GM18858 (cell line): ENCODE data around the gene BCL11A.

Experiments used
- ATAC-seq: cut with Tn5 transposase; IDR thresholded peaks from one replicate; pipeline ENCODE4 v1.9.1; 2021; ENCODE audit not compliant: unreplicated experiment

BCL11A gene

GRCh38 chr2:60488291-60488690 is 65.2 kb downstream of the BCL11A start:
- ATAC-seq, result peak; percentile 65

- ATAC-seq, result no peak
Observed at GRCh38 chr2:60487174-60487573, 66.3 kb downstream of the BCL11A start.

GRCh38 chr2:60486551-60486950 is 66.9 kb downstream of the BCL11A start:
- no peak for ATAC-seq

GRCh38 chr2:60486067-60486466 is 67.4 kb downstream of the BCL11A start:
- no peak for ATAC-seq

- ATAC-seq, result no peak
Observed at GRCh38 chr2:60485550-60485949, 67.9 kb downstream of the BCL11A start.

GRCh38 chr2:60485055-60485454 is 68.4 kb downstream of the BCL11A start:
- ATAC-seq, result no peak

- ATAC-seq, result peak; percentile 34
Observed at GRCh38 chr2:60484133-60484645, 69.3 kb downstream of the BCL11A start.

- ATAC-seq, result no peak
Observed at GRCh38 chr2:60483401-60483800, 70.1 kb downstream of the BCL11A start.

- ATAC-seq, result no peak
Observed at GRCh38 chr2:60482222-60482621, 71.2 kb downstream of the BCL11A start.

GRCh38 chr2:60481257-60481656 is 72.2 kb downstream of the BCL11A start:
- ATAC-seq, result no peak

- ATAC-seq, result no peak
Observed at GRCh38 chr2:60480089-60480773, 73.2 kb downstream of the BCL11A start.

GRCh38 chr2:60479226-60480088 is 74.0 kb downstream of the BCL11A start:
- ATAC-seq, result no peak

GRCh38 chr2:60478660-60479059 is 74.8 kb downstream of the BCL11A start:
- no peak for ATAC-seq

- no peak for ATAC-seq
Observed at GRCh38 chr2:60476206-60476954, 77.1 kb downstream of the BCL11A start.

- no peak for ATAC-seq
Observed at GRCh38 chr2:60475123-60475830, 78.2 kb downstream of the BCL11A start.

GRCh38 chr2:60474301-60474700 is 79.2 kb downstream of the BCL11A start:
- no peak for ATAC-seq

GRCh38 chr2:60473546-60473945 is 79.9 kb downstream of the BCL11A start:
- ATAC-seq, result no peak

- ATAC-seq, result no peak
Observed at GRCh38 chr2:60472663-60473289, 80.7 kb downstream of the BCL11A start.

GRCh38 chr2:60472041-60472440 is 81.4 kb downstream of the BCL11A start:
- no peak for ATAC-seq

GRCh38 chr2:60470340-60470739 is 83.1 kb downstream of the BCL11A start:
- no peak for ATAC-seq
